WTC11 (cell line): ENCODE measurements around the gene CLEC7A.

Experiments
- CTCF ChIP-seq: fragments of 200-600 bp; IDR thresholded peaks from 2 replicates; pipeline ENCODE4 v1.8.0; 2022; ENCODE audit warnings: antibody characterized with exemption
- JUN ChIP-seq: sonication (generic); formaldehyde crosslinking; IDR thresholded peaks from 2 replicates; pipeline ENCODE4 v1.8.0; 2023; ENCODE audit warnings: mild to moderate bottlenecking, missing genetic modification reagents
- NR2C2 ChIP-seq: sonication (generic); formaldehyde crosslinking; IDR thresholded peaks from 2 replicates; pipeline ENCODE4 v1.8.0; 2022; ENCODE audit warnings: mild to moderate bottlenecking, missing genetic modification reagents
- ZNF281 ChIP-seq: sonication (generic); formaldehyde crosslinking; IDR thresholded peaks from 2 replicates; pipeline ENCODE4 v1.8.0; 2023; ENCODE audit warnings: mild to moderate bottlenecking, missing genetic modification reagents
- TF ChIP-seq, protein P1 (sequence below): fragments of 250-450 bp; sonication (Bioruptor Pico); conservative IDR thresholded peaks from 2 replicates; pipeline ENCODE4 v1.9.0; 2021; ENCODE audit warnings: mild to moderate bottlenecking

GRCh38 chr12:10095971-10096370 is 34.0 kb downstream of the CLEC7A start:
- no peak for TF ChIP-seq CTCF
- no peak for TF ChIP-seq NR2C2 (CRISPR knock-in tag)
- TF ChIP-seq, protein P1, sequence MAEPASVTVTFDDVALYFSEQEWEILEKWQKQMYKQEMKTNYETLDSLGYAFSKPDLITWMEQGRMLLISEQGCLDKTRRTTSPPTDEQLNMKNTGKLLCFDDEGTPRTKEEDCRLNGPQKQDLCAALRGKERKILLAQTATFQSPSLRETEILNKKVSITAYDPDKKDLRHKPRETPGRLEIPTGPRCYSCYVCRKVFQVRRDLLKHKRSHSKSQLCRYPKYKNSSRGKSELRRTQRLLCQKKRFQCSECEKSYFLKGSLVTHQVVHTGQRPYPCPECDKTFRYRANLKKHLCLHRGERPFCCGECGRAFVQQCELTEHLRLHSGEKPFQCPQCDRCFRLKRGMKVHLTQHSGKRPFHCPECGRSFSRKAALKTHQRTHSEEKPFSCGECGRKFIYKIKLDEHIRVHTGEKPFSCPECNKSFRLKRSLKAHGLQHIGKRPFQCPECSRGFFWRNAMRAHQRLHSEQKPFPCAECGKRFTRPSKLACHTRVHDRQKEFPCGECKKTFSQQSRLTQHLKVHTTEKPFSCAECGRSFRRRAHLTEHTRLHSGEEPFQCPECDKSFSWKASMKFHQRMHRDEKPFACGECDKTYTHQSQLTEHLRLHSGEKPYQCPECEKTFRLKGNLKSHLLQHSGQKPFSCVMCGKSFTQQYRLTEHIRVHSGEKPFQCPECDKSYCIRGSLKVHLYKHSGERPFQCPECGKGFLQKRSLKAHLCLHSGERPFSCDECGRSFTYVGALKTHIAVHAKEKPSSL = no peak
- TF ChIP-seq JUN (CRISPR knock-in tag) = no peak
- TF ChIP-seq ZNF281 (CRISPR knock-in tag) = no peak
